GF-D8 (cell line): ENCODE results near the gene NLRC4.
"Not testable (repeated sequence)": the region's sequence is repeated elsewhere in the genome, so short reads cannot be mapped to it uniquely, and the experiment has no call there.

Source experiments
- DNase-seq: peaks from one replicate; lab custom pipeline; 2025; lab: John Stamatoyannopoulos, UW

Gene NLRC4

GRCh38 chr2:32242331-32242730, 22.4 kb downstream of the NLRC4 start:
- DNase-seq = no peak

- no peak for DNase-seq
These were observed 26.7 kb downstream of the NLRC4 start for GRCh38 chr2:32237996-32238395.

GRCh38 chr2:32237488-32237887, 27.2 kb downstream of the NLRC4 start:
- DNase-seq = no peak

- no peak for DNase-seq
These were observed 29.4 kb downstream of the NLRC4 start for GRCh38 chr2:32235315-32235714.

- no peak for DNase-seq
These were observed 32.7 kb downstream of the NLRC4 start for GRCh38 chr2:32231959-32232358.

GRCh38 chr2:32229635-32230034, 35.1 kb downstream of the NLRC4 start:
- peak; percentile 5 for DNase-seq

- no peak for DNase-seq
These were observed 36.5 kb downstream of the NLRC4 start for GRCh38 chr2:32228181-32228580.

GRCh38 chr2:32227492-32227891, 37.2 kb downstream of the NLRC4 start:
- DNase-seq = no peak

GRCh38 chr2:32222966-32223365, 41.7 kb downstream of the NLRC4 start:
- no peak for DNase-seq

- no peak for DNase-seq
These were observed 44.2 kb downstream of the NLRC4 start for GRCh38 chr2:32220445-32220844.

- DNase-seq = no peak
These were observed 52.4 kb downstream of the NLRC4 start for GRCh38 chr2:32212295-32212694.

GRCh38 chr2:32210767-32211408, 53.8 kb downstream of the NLRC4 start:
- no peak for DNase-seq

- not testable (repeated sequence) for DNase-seq
These were observed 61.3 kb downstream of the NLRC4 start for GRCh38 chr2:32203428-32203827.

GRCh38 chr2:32200814-32201213, 63.9 kb downstream of the NLRC4 start:
- DNase-seq = no peak

GRCh38 chr2:32192418-32192817, 72.3 kb downstream of the NLRC4 start:
- DNase-seq = no peak

GRCh38 chr2:32189011-32189410, 75.7 kb downstream of the NLRC4 start:
- DNase-seq = no peak

- no peak for DNase-seq
These were observed 82.0 kb downstream of the NLRC4 start for GRCh38 chr2:32182667-32183066.
